Thymus (tissue), 11 donors: ENCODE data around the gene FBF1. TPM values are rescaled to one million over a fixed set of nuclear protein-coding genes. Genes with fewer than 3 reads are reported as not detected.
A peak's percentile ranks its signal among the peaks of the same experiment; 100 is the strongest.
"Not testable (repeated sequence)": the region's sequence is repeated elsewhere in the genome, so short reads cannot be mapped to it uniquely, and the experiment has no call there.

ENCODE experiments used
- DNase-seq, 9 donors: peaks; one replicate each; pipeline ENCODE4 v3.0.0-alpha.2; 2013; ENCODE audit warnings: low spot score in 9 of 9, low read depth in 6 of 9, missing footprints in 1 of 9
- H3K27ac ChIP-seq, 2 donors: one replicate each; pipeline ENCODE4 v1.5.1; 2013; ENCODE audit warnings: control low read depth in 1 of 2, low read depth in 1 of 2, low read length in 1 of 2, mild to moderate bottlenecking in 1 of 2, moderate library complexity in 1 of 2
- H3K27me3 ChIP-seq, 2 donors: one replicate each; pipeline ENCODE4 v1.5.1; 2013; ENCODE audit warnings: low read length in 1 of 2; ENCODE audit not compliant: control insufficient read depth in 2 of 2, insufficient read depth in 1 of 2
- H3K36me3 ChIP-seq, 2 donors: one replicate each; pipeline ENCODE4 v1.5.1; 2013; ENCODE audit warnings: low read length in 1 of 2, mild to moderate bottlenecking in 1 of 2, moderate library complexity in 1 of 2; ENCODE audit not compliant: control insufficient read depth in 2 of 2, insufficient read depth in 2 of 2
- H3K4me1 ChIP-seq, 2 donors: one replicate each; pipeline ENCODE4 v1.5.1; 2013; ENCODE audit warnings: low read length in 2 of 2; ENCODE audit not compliant: control insufficient read depth in 2 of 2, insufficient read depth in 2 of 2
- H3K4me3 ChIP-seq, 2 donors: one replicate each; pipeline ENCODE4 v1.5.1; 2013; ENCODE audit warnings: low read length in 2 of 2, control low read depth in 1 of 2, mild to moderate bottlenecking in 1 of 2
- H3K9me3 ChIP-seq, 2 donors: one replicate each; pipeline ENCODE4 v1.5.1; 2013; ENCODE audit warnings: low read length in 1 of 2, mild to moderate bottlenecking in 1 of 2; ENCODE audit not compliant: control insufficient read depth in 2 of 2, insufficient read depth in 1 of 2
- WGBS: extraction: QIAGEN DNeasy Blood & Tissue Kit; methylation state at CpG from one replicate; pipeline ENCODE4 v1.1.7; 2013; 5-methylcytosine and 5-hydroxymethylcytosine counted together
- polyA plus RNA-seq: library from polyadenylated mRNA; stranded (reverse); fragments of 200-250 nt; gene quantifications from one replicate; pipeline ENCODE4 v1.2.3, GENCODE V29; 2013
- total RNA-seq: library from RNA; stranded (reverse); fragments of 120-200 nt; gene quantifications from one replicate; pipeline ENCODE4 v1.2.4, GENCODE V29; 2013
- donor health status: healthy.

FBF1 gene
- total and polyA plus RNA-seq, 2 donors: 9.2 to 18.7 TPM

DNA sequence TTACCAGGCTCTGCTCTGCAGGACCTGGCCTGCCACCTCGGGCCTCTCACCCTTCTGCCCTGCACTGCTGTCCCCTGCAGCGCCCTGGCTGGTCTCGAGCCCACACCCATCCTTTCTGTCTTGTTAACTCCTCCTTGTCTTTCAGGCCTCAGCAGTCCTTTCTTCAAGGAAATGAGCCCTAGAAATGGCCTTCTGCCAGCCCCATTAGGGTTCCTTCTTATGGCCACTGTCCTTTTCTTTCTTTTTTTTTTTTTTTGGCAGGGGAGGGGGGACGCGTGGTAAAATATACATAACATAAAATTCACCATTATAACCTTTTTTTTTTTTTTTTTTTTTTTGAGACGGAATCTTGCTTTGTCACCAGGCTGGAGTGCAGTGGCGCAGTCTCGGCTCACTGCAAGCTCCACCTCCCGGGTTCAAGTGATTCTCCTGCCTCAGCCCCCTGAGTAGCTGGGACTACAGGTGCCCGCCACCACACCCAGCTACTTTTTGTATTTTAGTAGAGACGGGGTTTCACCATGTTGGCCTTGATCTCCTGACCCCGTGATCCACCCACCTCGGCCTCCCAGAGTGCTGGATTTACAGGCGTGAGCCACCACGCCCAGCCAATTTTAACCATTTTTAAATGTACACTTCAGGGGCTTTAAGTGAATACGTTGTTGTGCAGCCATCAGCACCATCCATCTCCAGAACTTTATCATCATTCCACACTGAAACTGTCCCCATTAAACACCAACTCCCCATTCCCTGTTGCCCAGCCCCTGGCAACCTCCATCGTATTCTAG, 75.2 kb downstream of the FBF1 start:
- 96% methylated on average over 17 of the region's 17 CpGs for WGBS
- not testable (repeated sequence) for DNase-seq, H3K36me3 ChIP-seq, H3K4me3 ChIP-seq, H3K27me3 ChIP-seq, H3K9me3 ChIP-seq
- peaks cover 13 to 32% of the 10 kb centered on the region in 2 donors for H3K4me1 ChIP-seq
- peak overlapping the region; percentile 36 to 82 for H3K27ac ChIP-seq

GRCh38 chr17:75864887-75865286, 76.0 kb downstream of the FBF1 start:
- peaks cover 13 to 32% of the 10 kb centered on the region in 2 donors for H3K4me1 ChIP-seq
- H3K27me3 ChIP-seq, H3K36me3 ChIP-seq, H3K4me3 ChIP-seq, H3K9me3 ChIP-seq, DNase-seq: not testable (repeated sequence)
- 56% methylated on average over 4 of the region's 4 CpGs for WGBS
- peak overlapping the region; percentile 52 to 82 for H3K27ac ChIP-seq

DNA sequence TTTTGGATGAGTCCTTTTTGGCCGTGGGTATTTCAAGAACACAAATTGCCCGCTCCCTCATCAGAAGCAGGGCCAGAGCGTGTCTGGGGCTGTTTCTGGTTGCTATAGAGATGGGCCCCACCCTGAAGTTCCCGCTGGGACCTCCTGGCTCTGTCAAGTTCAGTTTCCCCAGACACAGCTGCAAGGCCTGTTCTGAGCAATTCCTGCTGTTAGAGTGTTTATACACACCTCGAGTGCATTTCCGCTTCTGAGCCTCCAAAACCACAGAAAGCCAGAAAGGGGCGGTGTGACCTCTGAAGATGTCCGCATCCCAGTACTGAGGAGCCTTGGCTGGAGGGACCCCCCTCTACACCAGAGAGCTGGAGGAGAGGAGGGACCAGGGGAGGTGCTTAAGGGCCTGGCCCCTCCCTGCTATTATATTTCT, 76.4 kb downstream of the FBF1 start:
- Histone ChIP-seq H3K9me3 (no peaks in the 10 kb centered on the region), H3K4me1 (peaks cover 13 to 32% of the 10 kb centered on the region in 2 donors), H3K27ac (peak overlapping the region; percentile 52 to 82), H3K4me3 (no peak overlapping the region), H3K27me3 (no peaks in the 10 kb centered on the region), H3K36me3 (no peaks in the 10 kb centered on the region)
- WGBS: under 1% methylated on average over 8 of the region's 8 CpGs
- peak in 6 of 9 donors; percentile 66 to 90 (median 78) for DNase-seq

DNA sequence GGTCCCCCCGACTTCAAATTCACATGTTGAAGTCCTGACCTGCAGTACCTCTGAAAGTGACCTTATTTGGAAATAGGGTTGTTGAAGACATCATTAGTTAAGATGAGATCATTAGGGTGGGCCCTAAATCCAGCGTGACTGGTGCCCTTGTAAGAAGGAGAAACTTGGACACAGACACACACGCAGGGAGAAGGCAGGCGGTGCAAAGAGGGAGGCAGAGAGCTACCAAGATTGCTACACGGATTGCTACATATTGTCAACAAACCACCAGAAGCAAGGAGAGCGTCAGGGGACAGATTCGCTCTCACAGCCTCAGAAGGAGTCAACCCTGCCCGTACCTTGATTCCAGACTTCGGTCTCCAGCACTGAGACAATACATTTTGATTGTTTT, 78.9 kb downstream of the FBF1 start:
- no peak overlapping the region for H3K27ac ChIP-seq

More for the DNA sequence above, 78.9 kb downstream of the FBF1 start:
- no peak for DNase-seq
- Histone ChIP-seq H3K9me3 (no peaks in the 10 kb centered on the region), H3K36me3 (no peaks in the 10 kb centered on the region), H3K27me3 (no peaks in the 10 kb centered on the region), H3K4me3 (no peak overlapping the region), H3K4me1 (peaks cover 13 to 35% of the 10 kb centered on the region in 2 donors)
- WGBS: 97% methylated on average over 9 of the region's 9 CpGs

Other genes starting within 250 kb of the FBF1 start
- gene ITGB4, start 219.6 kb downstream of the FBF1 start, total RNA-seq: 4.3 TPM
- gene ITGB4, start 219.6 kb downstream of the FBF1 start, polyA plus RNA-seq: 79.0 TPM
- gene GALK1, start 175.8 kb downstream of the FBF1 start, total RNA-seq: 37.3 TPM
- 32.6 TPM for gene GALK1, start 175.8 kb downstream of the FBF1 start, polyA plus RNA-seq
- gene UNK, start 156.2 kb downstream of the FBF1 start, total RNA-seq: 13.7 TPM
- 31.6 TPM for gene UNK, start 156.2 kb downstream of the FBF1 start, polyA plus RNA-seq
- gene UNC13D, start 96.6 kb downstream of the FBF1 start, total RNA-seq: 43.2 TPM
- 59.1 TPM for gene UNC13D, start 96.6 kb downstream of the FBF1 start, polyA plus RNA-seq
- gene WBP2, start 85.7 kb downstream of the FBF1 start, total RNA-seq: 17.3 TPM
- gene WBP2, start 85.7 kb downstream of the FBF1 start, polyA plus RNA-seq: 96.9 TPM
- 12.6 TPM for gene TRIM47, start 62.5 kb downstream of the FBF1 start, total RNA-seq
- gene TRIM47, start 62.5 kb downstream of the FBF1 start, polyA plus RNA-seq: 22.8 TPM
- 14.4 TPM for gene TRIM65, start 44.1 kb downstream of the FBF1 start, total RNA-seq
- 20.2 TPM for gene TRIM65, start 44.1 kb downstream of the FBF1 start, polyA plus RNA-seq
- gene MRPL38, start 36.2 kb downstream of the FBF1 start, total RNA-seq: 30.5 TPM
- 78.6 TPM for gene MRPL38, start 36.2 kb downstream of the FBF1 start, polyA plus RNA-seq
- gene ACOX1, start 38.1 kb upstream of the FBF1 start, total RNA-seq: 23.5 TPM
- 15.9 TPM for gene ACOX1, start 38.1 kb upstream of the FBF1 start, polyA plus RNA-seq
- 10.4 TPM for gene TEN1, start 38.2 kb upstream of the FBF1 start, total RNA-seq
- gene TEN1, start 38.2 kb upstream of the FBF1 start, polyA plus RNA-seq: 18.2 TPM
- 3.2 TPM for gene CDK3, start 59.8 kb upstream of the FBF1 start, total RNA-seq
- gene CDK3, start 59.8 kb upstream of the FBF1 start, polyA plus RNA-seq: 31.8 TPM
- 0.33 TPM for gene EVPL, start 86.3 kb upstream of the FBF1 start, total RNA-seq
- 3.9 TPM for gene EVPL, start 86.3 kb upstream of the FBF1 start, polyA plus RNA-seq
- gene SRP68, start 131.5 kb upstream of the FBF1 start, total RNA-seq: 19.9 TPM
- gene SRP68, start 131.5 kb upstream of the FBF1 start, polyA plus RNA-seq: 47.6 TPM
- gene GALR2, start 133.7 kb upstream of the FBF1 start, total RNA-seq: 0.09 TPM
- gene GALR2, start 133.7 kb upstream of the FBF1 start, polyA plus RNA-seq: 0.09 TPM
- 1.5 TPM for gene ZACN, start 138.1 kb upstream of the FBF1 start, total RNA-seq
- 10.3 TPM for gene ZACN, start 138.1 kb upstream of the FBF1 start, polyA plus RNA-seq
- gene EXOC7, start 162.7 kb upstream of the FBF1 start, total RNA-seq: 71.9 TPM
- 64.6 TPM for gene EXOC7, start 162.7 kb upstream of the FBF1 start, polyA plus RNA-seq
- gene FOXJ1, start 200.2 kb upstream of the FBF1 start, total RNA-seq: 0.52 TPM
- 0.75 TPM for gene FOXJ1, start 200.2 kb upstream of the FBF1 start, polyA plus RNA-seq